GM10248 (cell line): ENCODE results near the gene TAGLN.
"Not testable (repeated sequence)": the region's sequence is repeated elsewhere in the genome, so short reads cannot be mapped to it uniquely, and the experiment has no call there.

Experiments
- CTCF ChIA-PET: fragments of 300-600 bp; sonication (Branson Sonifier 250); formaldehyde crosslinking; extraction: SDS; loops from one replicate; lab custom pipeline; 2021; ENCODE audit warnings: antibody characterized with exemption; lab: Yijun Ruan, JAX
- POLR2A ChIA-PET: fragments of 350-650 bp; sonication (Branson Sonifier 250); formaldehyde crosslinking; extraction: SDS; loops from one replicate; lab custom pipeline; 2020; ENCODE audit warnings: antibody characterized with exemption; lab: Yijun Ruan, JAX
- DNase-seq: peaks from one replicate; pipeline ENCODE4 v3.0.0; 2012; ENCODE audit errors: extremely low spot score
- TF ChIP-seq, protein P1 (sequence below): IDR thresholded peaks from 2 replicates; pipeline ENCODE4 v1.5.1; 2012; ENCODE audit warnings: mild to moderate bottlenecking, low read depth; ENCODE audit errors: extremely low read depth, missing control alignments, control extremely low read depth

The TAGLN gene

DNA sequence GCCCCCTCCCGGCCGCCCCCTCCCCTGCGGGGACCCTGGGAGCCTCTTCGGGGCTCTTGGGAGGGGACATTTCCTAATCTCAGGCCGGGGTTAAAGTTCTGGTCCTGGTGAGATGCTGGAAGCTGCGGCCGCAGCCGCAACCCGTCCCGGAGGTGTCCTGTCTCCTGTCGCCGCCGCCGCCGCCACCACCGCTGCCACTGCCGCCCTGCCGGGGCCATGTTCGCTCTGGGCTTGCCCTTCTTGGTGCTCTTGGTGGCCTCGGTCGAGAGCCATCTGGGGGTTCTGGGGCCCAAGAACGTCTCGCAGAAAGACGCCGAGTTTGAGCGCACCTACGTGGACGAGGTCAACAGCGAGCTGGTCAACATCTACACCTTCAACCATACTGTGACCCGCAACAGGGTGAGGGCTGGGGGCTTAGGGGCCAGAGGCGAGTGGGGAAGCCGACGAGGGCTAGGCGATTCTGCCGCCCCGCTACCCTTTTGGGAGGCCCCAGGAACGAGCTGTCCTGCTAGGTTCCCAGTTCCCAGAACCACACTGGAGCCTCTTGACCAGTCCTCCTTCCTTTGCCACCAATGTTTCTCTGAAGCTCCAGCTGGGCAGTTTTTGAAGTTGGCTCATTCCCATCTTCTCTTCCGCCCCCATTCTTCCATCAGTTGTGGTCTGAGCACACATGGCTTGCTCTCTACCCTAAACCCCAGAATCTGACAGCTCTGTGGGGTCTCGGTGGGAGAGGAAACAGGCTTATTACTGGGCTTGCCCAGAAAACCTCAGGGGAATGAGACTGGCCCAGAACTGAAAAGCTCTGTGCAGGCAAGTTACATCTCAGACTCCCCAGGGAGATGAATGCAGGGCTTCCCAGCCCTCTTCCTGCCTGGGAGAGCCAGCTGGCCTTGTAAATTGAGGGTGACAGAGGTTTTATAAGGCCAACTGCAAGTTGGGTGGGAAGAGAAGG is 19.8 kb upstream of the TAGLN start:
- TF ChIP-seq, protein P1, sequence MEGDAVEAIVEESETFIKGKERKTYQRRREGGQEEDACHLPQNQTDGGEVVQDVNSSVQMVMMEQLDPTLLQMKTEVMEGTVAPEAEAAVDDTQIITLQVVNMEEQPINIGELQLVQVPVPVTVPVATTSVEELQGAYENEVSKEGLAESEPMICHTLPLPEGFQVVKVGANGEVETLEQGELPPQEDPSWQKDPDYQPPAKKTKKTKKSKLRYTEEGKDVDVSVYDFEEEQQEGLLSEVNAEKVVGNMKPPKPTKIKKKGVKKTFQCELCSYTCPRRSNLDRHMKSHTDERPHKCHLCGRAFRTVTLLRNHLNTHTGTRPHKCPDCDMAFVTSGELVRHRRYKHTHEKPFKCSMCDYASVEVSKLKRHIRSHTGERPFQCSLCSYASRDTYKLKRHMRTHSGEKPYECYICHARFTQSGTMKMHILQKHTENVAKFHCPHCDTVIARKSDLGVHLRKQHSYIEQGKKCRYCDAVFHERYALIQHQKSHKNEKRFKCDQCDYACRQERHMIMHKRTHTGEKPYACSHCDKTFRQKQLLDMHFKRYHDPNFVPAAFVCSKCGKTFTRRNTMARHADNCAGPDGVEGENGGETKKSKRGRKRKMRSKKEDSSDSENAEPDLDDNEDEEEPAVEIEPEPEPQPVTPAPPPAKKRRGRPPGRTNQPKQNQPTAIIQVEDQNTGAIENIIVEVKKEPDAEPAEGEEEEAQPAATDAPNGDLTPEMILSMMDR = no peak
- DNase-seq = peak; percentile 61
- ChIA-PET CTCF (interaction anchor here (0.8 to 7.7 kb wide), 20 partner anchors 8 to 388 kb away, joined by 3 to 118 read pairs (median 4); partner anchors contain the start of genes APOA5, PAFAH1B2, PCSK7 and SIK3), POLR2A (interaction anchor here (0.6 to 1.4 kb wide), 8 partner anchors 9 to 155 kb away, joined by 3 to 5 read pairs (median 4); partner anchors contain the start of gene PAFAH1B2)

DNA sequence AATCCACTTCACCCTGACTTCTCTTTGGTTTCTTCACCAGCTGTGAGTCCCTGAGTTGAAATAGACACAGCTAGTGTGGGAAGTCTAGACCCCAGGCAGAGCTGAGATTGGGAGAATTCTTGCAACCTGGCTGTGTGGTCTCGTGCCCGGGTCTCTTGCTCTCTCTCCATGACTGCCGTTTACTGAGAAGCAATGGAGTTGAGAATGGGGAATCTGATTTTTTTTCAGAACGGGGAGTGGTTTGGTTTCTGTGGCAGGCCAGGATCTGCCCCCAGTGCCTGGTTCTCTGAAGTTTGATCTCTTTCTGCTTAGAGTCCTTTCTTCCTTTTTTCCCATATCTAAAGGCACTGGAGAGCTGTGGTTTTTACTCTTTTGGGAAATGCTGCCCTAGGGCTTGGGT is 19.1 kb upstream of the TAGLN start:
- ChIA-PET POLR2A (interaction anchor here (0.5 to 1.2 kb wide), 5 partner anchors 9 to 304 kb away, joined by 3 to 5 read pairs (median 5); no protein-coding TSS in a partner anchor), CTCF (interaction anchor here (0.8 to 7.7 kb wide), 23 partner anchors 9 to 389 kb away, joined by 3 to 118 read pairs (median 5); partner anchors contain the start of genes APOA5, PAFAH1B2, PCSK7 and SIK3)
- peak; percentile 34 for DNase-seq
- TF ChIP-seq, protein P1 = no peak

DNA sequence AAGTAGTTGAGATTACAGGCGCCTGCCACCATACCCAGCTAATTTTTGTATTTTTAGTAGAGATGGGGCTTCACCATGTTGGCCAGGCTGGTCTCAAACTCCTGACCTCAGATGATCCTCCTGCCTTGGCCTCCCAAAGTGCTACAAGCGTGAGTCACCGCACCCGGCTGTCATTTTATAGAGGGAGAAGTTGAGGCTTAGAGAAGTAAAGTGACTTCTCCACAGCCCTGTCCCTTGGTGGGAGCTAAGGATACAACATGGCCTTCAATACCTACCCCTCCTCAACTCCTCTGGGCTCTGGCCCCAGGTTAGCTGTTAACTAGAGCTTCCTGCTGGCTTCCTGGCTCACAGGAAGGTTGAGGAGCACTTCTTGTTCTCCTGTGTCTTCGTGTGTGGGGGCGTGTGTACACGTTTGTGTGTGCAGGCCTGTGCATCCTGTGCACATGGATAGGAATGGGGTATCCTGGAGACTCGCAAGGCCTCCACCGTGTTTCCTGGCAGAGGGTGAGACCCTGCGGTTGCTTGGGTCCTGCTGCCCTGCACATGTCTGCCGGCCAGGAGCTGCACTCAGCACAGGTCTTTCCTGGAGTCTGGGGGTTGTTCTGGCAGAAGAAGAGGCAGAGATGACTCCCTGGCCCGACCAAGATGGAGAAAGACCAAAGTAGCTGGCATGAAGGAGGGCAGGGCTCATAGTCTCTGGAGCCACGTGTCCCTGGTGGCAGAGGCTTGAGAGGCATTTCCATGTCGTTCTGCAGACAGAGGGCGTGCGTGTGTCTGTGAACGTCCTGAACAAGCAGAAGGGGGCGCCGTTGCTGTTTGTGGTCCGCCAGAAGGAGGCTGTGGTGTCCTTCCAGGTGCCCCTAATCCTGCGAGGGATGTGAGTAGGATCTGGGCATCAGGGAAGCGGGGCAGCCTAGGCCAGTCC is 18.2 kb upstream of the TAGLN start:
- DNase-seq = peak; percentile 80
- CTCF ChIA-PET = interaction anchor here (0.8 to 7.7 kb wide), 35 partner anchors 10 to 345 kb away, joined by 3 to 118 read pairs (median 5); partner anchors contain the start of genes PAFAH1B2, PCSK7, SIK3 and TAGLN
- TF ChIP-seq, protein P1 = peak; percentile 98
- POLR2A ChIA-PET = interaction anchor here (0.6 to 1.2 kb wide), 3 partner anchors 10 to 47 kb away, joined by 3 to 6 read pairs (median 4); no protein-coding TSS in a partner anchor

DNA sequence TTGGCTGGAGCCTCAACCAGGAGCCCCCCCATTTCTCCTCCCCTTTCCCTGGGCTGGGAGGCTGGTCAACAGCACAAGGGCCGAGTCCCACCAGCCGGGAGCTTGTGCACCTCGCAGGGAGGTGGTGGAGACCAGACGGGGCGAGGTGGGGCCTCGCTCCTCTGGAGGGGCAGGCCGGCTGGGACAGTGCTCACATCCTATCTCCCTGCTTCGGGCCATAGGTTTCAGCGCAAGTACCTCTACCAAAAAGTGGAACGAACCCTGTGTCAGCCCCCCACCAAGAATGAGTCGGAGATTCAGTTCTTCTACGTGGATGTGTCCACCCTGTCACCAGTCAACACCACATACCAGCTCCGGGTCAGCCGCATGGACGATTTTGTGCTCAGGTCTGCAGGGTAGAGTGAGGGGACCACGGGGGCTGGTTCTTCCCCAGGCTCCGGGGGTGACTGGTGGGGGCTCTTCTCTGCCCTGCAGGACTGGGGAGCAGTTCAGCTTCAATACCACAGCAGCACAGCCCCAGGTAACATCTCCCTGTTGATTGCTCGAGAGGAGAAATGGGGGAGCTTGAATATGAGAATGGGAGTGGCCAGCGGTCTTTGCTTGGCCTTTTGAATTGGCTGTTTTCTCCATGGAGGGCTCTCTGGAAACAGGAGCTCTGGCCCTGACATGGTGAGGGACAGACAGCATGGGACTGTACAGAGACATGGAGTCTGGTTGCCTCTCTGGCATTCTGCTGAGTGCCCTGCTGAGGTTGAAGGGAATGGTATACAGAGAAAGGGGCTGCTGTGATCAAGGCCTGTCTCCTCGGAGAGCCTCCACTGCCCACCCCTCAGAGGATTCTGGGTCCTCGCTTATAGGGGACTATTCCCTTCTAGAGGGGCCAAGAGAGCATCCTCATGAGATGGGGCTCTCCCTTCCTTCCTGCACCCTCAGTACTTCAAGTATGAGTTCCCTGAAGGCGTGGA is 17.3 kb upstream of the TAGLN start:
- peak; percentile 6 for DNase-seq
- TF ChIP-seq, protein P1 = no peak
- CTCF ChIA-PET = interaction anchor here (0.9 to 7.7 kb wide), 27 partner anchors 10 to 404 kb away, joined by 3 to 118 read pairs (median 5); partner anchors contain the start of genes PAFAH1B2, PCSK7 and TAGLN
- POLR2A ChIA-PET = interaction anchor here (1.0 kb wide), 1 partner anchor 11 kb away, joined by 6 read pairs; no protein-coding TSS in a partner anchor

DNA sequence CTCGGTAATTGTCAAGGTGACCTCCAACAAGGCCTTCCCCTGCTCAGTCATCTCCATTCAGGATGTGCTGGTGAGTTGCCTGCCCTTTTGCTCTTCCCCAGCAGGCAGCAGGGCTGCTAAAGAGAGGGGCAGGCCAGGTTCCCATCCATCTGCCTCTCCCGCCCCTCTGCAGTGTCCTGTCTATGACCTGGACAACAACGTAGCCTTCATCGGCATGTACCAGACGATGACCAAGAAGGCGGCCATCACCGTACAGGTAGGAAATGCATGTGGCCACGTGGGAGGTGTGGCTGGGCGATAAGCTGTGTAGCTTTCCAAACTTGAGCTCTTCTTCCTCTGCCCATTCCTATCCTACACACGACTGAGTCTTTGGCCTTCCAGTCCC is 16.6 kb upstream of the TAGLN start:
- POLR2A ChIA-PET = no interaction called here
- CTCF ChIA-PET = interaction anchor here (1.0 to 7.7 kb wide), 14 partner anchors 11 to 405 kb away, joined by 3 to 118 read pairs (median 5); partner anchors contain the start of genes PCSK7 and TAGLN
- no peak for DNase-seq
- TF ChIP-seq, protein P1 = no peak

DNA sequence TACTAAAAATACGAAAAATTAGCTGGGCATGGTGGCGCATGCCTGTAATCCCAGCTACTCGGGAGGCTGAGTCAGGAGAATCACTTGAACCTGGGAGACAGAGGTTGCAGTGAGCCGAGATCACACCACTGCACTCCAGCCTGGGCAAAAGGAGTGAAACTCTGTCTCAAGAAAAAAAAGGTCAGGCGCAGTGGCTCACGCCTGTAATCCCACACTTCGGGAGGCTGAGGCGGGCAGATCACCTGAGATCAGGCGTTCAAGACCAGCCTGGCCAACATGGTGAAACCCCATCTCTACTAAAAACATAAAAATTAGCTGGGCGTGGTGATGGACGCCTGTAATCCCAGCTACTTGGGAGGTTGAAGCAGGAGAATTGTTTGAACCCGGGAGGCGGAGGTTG is 16.0 kb upstream of the TAGLN start:
- DNase-seq, POLR2A ChIA-PET: not testable (repeated sequence)
- CTCF ChIA-PET = interaction anchor here (1.0 to 7.7 kb wide), 4 partner anchors 36 to 405 kb away, joined by 3 to 118 read pairs (median 4); partner anchors contain the start of gene PCSK7
